K562 (cell line): ENCODE data around the gene MAD1L1. TPM values are rescaled to one million over a fixed set of nuclear protein-coding genes. Genes with fewer than 3 reads are reported as not detected.

ENCODE experiments used
- CTCF ChIP-seq, 3 experiments: IDR thresholded peaks in 2 of 3; conservative IDR thresholded peaks in 1 of 3; 2 replicates each; pipeline ENCODE4 v1.5.1; 2011 to 2012; ENCODE audit warnings: low read length in 3 of 3, mild to moderate bottlenecking in 3 of 3, control low read depth in 2 of 3, improper control_type of control experiment in 1 of 3, inconsistent platforms in 1 of 3, low read depth in 1 of 3, mixed read lengths in 1 of 3, moderate library complexity in 1 of 3; ENCODE audit not compliant: insufficient read depth in 2 of 3
- polyA plus RNA-seq, 8 experiments: library from polyadenylated mRNA; depleted of rRNA in 4 of 8; stranded (reverse) in 5 of 8; unstranded in 3 of 8; fragments of >200 nt; fragmentation: Nextera tagmentation in 2 of 8; fragmentation: Illumina TruSeq in 1 of 8; extraction: Ambion mirVana in 2 of 8; extraction: Trizol in 1 of 8; gene quantifications; 2 replicates each; pipeline versions ENCODE4 v1.2.1 to v1.2.3, GENCODE V29; 2011 to 2014; ENCODE audit warnings: inconsistent platforms in 1 of 8, missing spikeins in 1 of 8
- total RNA-seq, 7 experiments: library from RNA; depleted of rRNA in 6 of 7; stranded (reverse); fragments of >200 nt in 6 of 7; fragmentation: Illumina TruSeq in 2 of 7; extraction: Trizol in 2 of 7; gene quantifications; 2 replicates each; pipeline versions ENCODE4 v1.2.1 to v1.2.3, GENCODE V29; 2011 to 2021; ENCODE audit warnings: low replicate concordance in 1 of 7
- TF ChIP-seq, protein P1 (sequence below): sonication (generic); formaldehyde crosslinking; IDR thresholded peaks from 2 replicates; pipeline ENCODE4 v1.8.0; 2022; ENCODE audit warnings: missing genetic modification reagents, mild to moderate bottlenecking, moderate library complexity, borderline replicate concordance

Gene MAD1L1
- total and polyA plus RNA-seq, 9 of the 15 experiments (the other 6 are each of a cell fraction or from before 2014, with no cell fraction given): 1.7 to 89.7 (median 18.0) TPM

- TF ChIP-seq CTCF (IDR thresholded peaks at IDR 0.05 in 2 of 3, conservative IDR thresholded peaks at IDR 0.05 in 1 of 3; ENCODE audit: insufficient read depth in 2 of 3, low read depth in 1 of 3, low read length in 3 of 3): 0 out of 6 replicates have a peak, but pooled peaks of 1 of the 3 experiments have one; percentile 6
- TF ChIP-seq, protein P1, sequence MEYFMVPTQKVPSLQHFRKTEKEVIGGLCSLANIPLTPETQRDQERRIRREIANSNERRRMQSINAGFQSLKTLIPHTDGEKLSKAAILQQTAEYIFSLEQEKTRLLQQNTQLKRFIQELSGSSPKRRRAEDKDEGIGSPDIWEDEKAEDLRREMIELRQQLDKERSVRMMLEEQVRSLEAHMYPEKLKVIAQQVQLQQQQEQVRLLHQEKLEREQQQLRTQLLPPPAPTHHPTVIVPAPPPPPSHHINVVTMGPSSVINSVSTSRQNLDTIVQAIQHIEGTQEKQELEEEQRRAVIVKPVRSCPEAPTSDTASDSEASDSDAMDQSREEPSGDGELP (CRISPR knock-in tag): peak; percentile 94
Measured at GRCh38 chr7:2242541-2243429, 10.0 kb upstream of the MAD1L1 start (continued).
